IMR-90 (cell line): ENCODE data around the gene CORO7. TPM values are rescaled to one million over a fixed set of nuclear protein-coding genes. Genes with fewer than 3 reads are reported as not detected.
A peak's percentile ranks its signal among the peaks of the same experiment; 100 is the strongest.

Experiments
- ATAC-seq: fragments of 200-7000 bp; cut with Tn5 transposase; 2 replicates; pipeline ENCODE4 v1.9.1; 2020; ENCODE audit warnings: low read depth, mild to moderate bottlenecking, moderate library complexity
- BruUV-seq: library from RNA; stranded (reverse); fragments of 400-500 nt; replicated peaks from 2 replicates; lab custom pipeline; 2021; lab: Mats Ljungman, UMichigan
- CTCF ChIA-PET: fragments of 300-600 bp; formaldehyde crosslinking; extraction: SDS; loops from one replicate; lab custom pipeline; 2021; ENCODE audit warnings: antibody characterized with exemption; lab: Yijun Ruan, JAX
- POLR2A ChIA-PET: fragments of 300-600 bp; sonication (Branson Sonifier 250); formaldehyde crosslinking; loops from one replicate; lab custom pipeline; 2022; ENCODE audit warnings: antibody characterized with exemption; ENCODE audit not compliant: unreplicated experiment; lab: Charles Lee
- DNase-seq: peaks from one replicate; pipeline ENCODE4 v3.0.0; 2013
- H2AFZ ChIP-seq: replicated peaks from 2 replicates; pipeline ENCODE3; 2013; ENCODE audit warnings: low read length, mild to moderate bottlenecking; ENCODE audit not compliant: poor library complexity
- H2AK5ac ChIP-seq: 2 replicates; pipeline ENCODE4 v1.6.1; 2013; ENCODE audit warnings: low read depth, low read length, inconsistent platforms
- H2AK9ac ChIP-seq: replicated peaks from 2 replicates; pipeline ENCODE3; 2013; ENCODE audit warnings: mild to moderate bottlenecking, low read depth, low read length, moderate library complexity; ENCODE audit not compliant: poor library complexity
- H2BK120ac ChIP-seq: 2 replicates; pipeline ENCODE4 v1.6.1; 2013; ENCODE audit warnings: low read depth, low read length, inconsistent platforms
- H2BK15ac ChIP-seq: 3 replicates; pipeline ENCODE4 v1.6.1; 2013; ENCODE audit warnings: low read depth, low read length, inconsistent platforms
- H2BK20ac ChIP-seq: 2 replicates; pipeline ENCODE4 v1.6.1; 2013; ENCODE audit warnings: low read depth, mild to moderate bottlenecking, inconsistent platforms, low read length, moderate library complexity
- H2BK5ac ChIP-seq: 2 replicates; pipeline ENCODE4 v1.6.1; 2013; ENCODE audit warnings: mild to moderate bottlenecking, low read depth, low read length, inconsistent platforms; ENCODE audit not compliant: poor library complexity, severe bottlenecking
- H3K14ac ChIP-seq: replicated peaks from 2 replicates; pipeline ENCODE4 v1.6.1; 2013; ENCODE audit warnings: low read depth, low read length, inconsistent platforms
- H3K18ac ChIP-seq: 2 replicates; pipeline ENCODE4 v1.6.1; 2013; ENCODE audit warnings: low read depth, low read length, control low read depth
- H3K23ac ChIP-seq: 2 replicates; pipeline ENCODE4 v1.6.1; 2013; ENCODE audit warnings: low read depth, low read length, inconsistent platforms
- H3K27ac ChIP-seq: 2 replicates; pipeline ENCODE4 v1.5.1; 2013; ENCODE audit warnings: mild to moderate bottlenecking, control low read depth, low read length; ENCODE audit not compliant: insufficient read depth
- H3K27me3 ChIP-seq: 2 replicates; pipeline ENCODE4 v1.6.1; 2013; ENCODE audit warnings: low read length; ENCODE audit not compliant: control insufficient read depth, insufficient read depth
- H3K36me3 ChIP-seq: 2 replicates; pipeline ENCODE4 v1.6.1; 2013; ENCODE audit warnings: low read length, mixed read lengths; ENCODE audit not compliant: control insufficient read depth, insufficient read depth
- H3K4ac ChIP-seq: 2 replicates; pipeline ENCODE4 v1.6.1; 2013; ENCODE audit warnings: low read depth, low read length, inconsistent platforms
- H3K4me1 ChIP-seq: 2 replicates; pipeline ENCODE4 v1.6.1; 2013; ENCODE audit warnings: low read length, mixed read lengths; ENCODE audit not compliant: control insufficient read depth, insufficient read depth
- H3K4me2 ChIP-seq: 2 replicates; pipeline ENCODE4 v1.6.1; 2013; ENCODE audit warnings: low read depth, mild to moderate bottlenecking, control low read depth, low read length, moderate library complexity
- H3K4me3 ChIP-seq: 2 replicates; pipeline ENCODE4 v1.5.1; 2013; ENCODE audit warnings: low read depth, mild to moderate bottlenecking, control low read depth, low read length, moderate library complexity; ENCODE audit not compliant: insufficient read depth
- H3K56ac ChIP-seq: 2 replicates; pipeline ENCODE4 v1.6.1; 2013; ENCODE audit warnings: low read length, inconsistent platforms; ENCODE audit not compliant: insufficient read depth; ENCODE audit errors: extremely low read depth
- H3K79me1 ChIP-seq, 2 experiments: 2 replicates each; pipeline ENCODE4 v1.6.1; 2013; ENCODE audit warnings: low read length in 2 of 2, inconsistent platforms in 1 of 2, low read depth in 1 of 2
- H3K9ac ChIP-seq: 2 replicates; pipeline ENCODE4 v1.6.1; 2013; ENCODE audit warnings: low read depth, low read length, control low read depth
- H3K9me1 ChIP-seq: 2 replicates; pipeline ENCODE4 v1.6.1; 2013; ENCODE audit warnings: low read length, inconsistent platforms; ENCODE audit not compliant: insufficient read depth
- H3K9me3 ChIP-seq: 2 replicates; pipeline ENCODE4 v1.6.1; 2013; ENCODE audit warnings: low read length; ENCODE audit not compliant: control insufficient read depth, insufficient read depth
- H4K20me1 ChIP-seq: 2 replicates; pipeline ENCODE4 v1.6.1; 2013; ENCODE audit warnings: low read length, inconsistent platforms; ENCODE audit not compliant: insufficient read depth
- H4K5ac ChIP-seq: 2 replicates; pipeline ENCODE4 v1.6.1; 2013; ENCODE audit warnings: mild to moderate bottlenecking, low read depth, low read length, control low read depth
- H4K8ac ChIP-seq, 2 experiments: 2 replicates each; pipeline ENCODE4 v1.6.1; 2013; ENCODE audit warnings: low read depth in 2 of 2, low read length in 2 of 2, control low read depth in 1 of 2, inconsistent platforms in 1 of 2
- H4K91ac ChIP-seq: 2 replicates; pipeline ENCODE4 v1.6.1; 2013; ENCODE audit warnings: low read depth, low read length, inconsistent platforms; ENCODE audit not compliant: insufficient read depth
- CTCF ChIP-seq: conservative IDR thresholded peaks from 2 replicates; pipeline ENCODE4 v1.5.1; 2012; ENCODE audit warnings: mild to moderate bottlenecking, low read depth, low read length, improper control_type of control experiment
- MAZ ChIP-seq: IDR thresholded peaks from 2 replicates; pipeline ENCODE4 v1.6.1; 2012; ENCODE audit warnings: low read depth, mild to moderate bottlenecking, low read length, improper control_type of control experiment, moderate library complexity, borderline replicate concordance
- WGBS, 2 experiments: methylation state at CpG; one replicate each; pipeline versions ENCODE4 v1.1.5 to v1.1.7; 2013; ENCODE audit warnings: missing lambda C conversion rate in 2 of 2; ENCODE audit not compliant: insufficient read length in 1 of 2; ENCODE audit errors: extremely low coverage in 2 of 2; 5-methylcytosine and 5-hydroxymethylcytosine counted together
- dilution Hi-C: fragments of 300-500 bp; cut with HindIII; formaldehyde crosslinking; loops from one replicate; pipeline ENCODE4 v1.14.3; 2018; ENCODE audit warnings: low sequenced_read_pairs; ENCODE audit not compliant: unreplicated experiment
- in situ Hi-C: fragments of 300-500 bp; cut with MboI; formaldehyde crosslinking; loops from 3 replicates; pipeline ENCODE4 v1.14.3; 2019; ENCODE audit warnings: low sequenced_read_pairs, inconsistent platforms, mixed read lengths
- intact Hi-C: fragments of 100-400 bp; cut with micrococcal nuclease; formaldehyde crosslinking; loops from 2 replicates; pipeline ENCODE4 v1.10.0; 2022
- polyA plus RNA-seq, 3 experiments: library from polyadenylated mRNA; depleted of rRNA; stranded (reverse); fragments of >200 nt; gene quantifications; 2 replicates each; pipeline ENCODE4 v1.2.3, GENCODE V29; 2012; ENCODE audit warnings: low replicate concordance in 1 of 3
- total RNA-seq: library from RNA; depleted of rRNA; stranded (reverse); fragments of >200 nt; gene quantifications from 2 replicates; pipeline ENCODE4 v1.2.3, GENCODE V29; 2012

The CORO7 gene
- total and polyA plus RNA-seq, 2 of the 4 experiments (the other 2 are of a cell fraction), result 6.3 to 26.7 TPM

GRCh38 chr16:4360538-4361021, 55.8 kb downstream of the CORO7 start:
- Histone ChIP-seq H3K4ac (no peak overlapping the region), H2BK20ac (no peak overlapping the region), H3K56ac (no peak overlapping the region), H3K27ac (no peak overlapping the region), H3K9me1 (no peaks in the 10 kb centered on the region), H3K9ac (no peak overlapping the region), H2AFZ (no peak overlapping the region), H2BK5ac (no peak overlapping the region), H2BK15ac (no peak overlapping the region), H4K5ac (no peak overlapping the region), H3K4me1 (peaks cover 1% of the 10 kb centered on the region; the same call in 1 of the 2 replicates), H2AK9ac (peak overlapping the region; percentile 55), H3K14ac (no peak overlapping the region), H4K20me1 (peaks cover 4% of the 10 kb centered on the region; the same call in 1 of the 2 replicates), H4K8ac (no peak overlapping the region), H3K36me3 (peaks cover 6% of the 10 kb centered on the region; the same call in 1 of the 2 replicates), H3K18ac (no peak overlapping the region), H3K79me1 (no peaks in the 10 kb centered on the region), H2AK5ac (0 out of 2 replicates have a peak overlapping the region, but pooled peaks have one; percentile 23), H3K4me2 (no peak overlapping the region), H3K27me3 (no peaks in the 10 kb centered on the region), H2BK120ac (no peak overlapping the region), H3K9me3 (no peaks in the 10 kb centered on the region), H3K4me3 (no peak overlapping the region), H3K23ac (no peak overlapping the region), H4K91ac (no peak overlapping the region)
- ChIA-PET CTCF (interaction anchor here (1.4 kb wide), 1 partner anchor 42 kb away, joined by 7 read pairs; no protein-coding TSS in a partner anchor), POLR2A (no interaction called here)
- no peak for DNase-seq
- ATAC-seq, result peak; percentile 70
- TF ChIP-seq MAZ (peak; percentile 12; the same call in 1 of the 2 replicates), CTCF (no peak)
- dilution Hi-C loops (no loop called here), intact Hi-C loops (no loop called here), in situ Hi-C loops (loop anchor here (5.0 kb wide), 1 partner anchor 37 kb away; no protein-coding TSS in a partner anchor)
- no TSS peak for BruUV-seq
- WGBS, 2 experiments, result 72% methylated on average over 2 of the region's 11 CpGs; no CpG with 5 or more reads in 1 of the 2 experiments
